ENCODE measurements around the gene BICD2.

The BICD2 gene

DNA sequence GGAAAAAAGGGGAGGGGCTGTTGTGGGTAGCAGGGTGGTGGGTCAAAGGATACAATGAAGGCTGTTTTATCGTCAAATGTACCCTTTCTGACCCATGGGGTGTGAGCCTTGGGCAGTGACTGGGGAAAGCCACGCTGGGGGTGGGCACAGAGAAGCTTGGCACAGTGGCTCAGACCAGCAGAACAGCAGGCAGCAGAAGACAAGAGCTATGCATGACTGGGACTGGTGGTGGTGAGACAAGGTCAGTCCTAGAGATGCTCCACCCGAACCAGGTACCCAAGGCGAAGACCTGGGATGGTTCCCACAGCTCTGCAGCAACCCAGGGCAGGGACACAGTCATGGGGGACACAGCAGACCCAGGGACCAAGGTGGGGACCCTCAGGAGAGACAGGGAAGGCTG is 38.3 kb downstream of the BICD2 start:
- no peak for DNase-seq

DNA sequence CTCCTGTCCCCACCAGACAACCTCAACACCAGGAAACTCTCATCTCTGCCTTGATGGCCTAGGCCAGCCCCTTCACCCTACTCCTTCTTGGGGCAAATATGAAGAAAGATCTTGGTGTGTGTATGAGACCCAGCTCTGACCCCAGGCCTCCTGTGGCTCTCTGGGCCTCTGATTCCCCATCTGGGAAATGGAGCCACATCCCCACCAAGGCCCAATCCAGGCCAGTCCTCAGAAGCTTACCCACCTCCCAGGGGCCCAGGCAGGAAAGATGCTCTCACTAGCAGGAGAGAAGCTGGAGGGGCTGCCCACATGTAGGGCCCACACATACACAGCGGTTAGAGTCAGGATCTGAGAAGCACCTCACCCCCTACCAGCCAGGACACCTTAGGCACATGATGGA is 38.9 kb downstream of the BICD2 start:
- DNase-seq: no peak

DNA sequence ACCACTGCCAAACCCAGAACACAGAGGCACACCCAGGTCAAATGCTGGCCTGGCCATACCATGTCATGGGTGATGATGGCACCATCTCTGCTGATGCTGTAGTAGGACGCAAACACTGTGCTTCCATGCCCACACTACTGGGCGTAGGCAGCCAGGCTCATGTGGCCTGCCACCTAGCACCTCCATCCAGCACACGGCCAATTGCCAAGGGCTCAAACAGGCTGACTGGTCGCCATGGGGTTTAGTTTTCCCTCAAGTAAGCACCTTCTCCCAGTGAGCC is 39.4 kb downstream of the BICD2 start:
- DNase-seq: no peak

DNA sequence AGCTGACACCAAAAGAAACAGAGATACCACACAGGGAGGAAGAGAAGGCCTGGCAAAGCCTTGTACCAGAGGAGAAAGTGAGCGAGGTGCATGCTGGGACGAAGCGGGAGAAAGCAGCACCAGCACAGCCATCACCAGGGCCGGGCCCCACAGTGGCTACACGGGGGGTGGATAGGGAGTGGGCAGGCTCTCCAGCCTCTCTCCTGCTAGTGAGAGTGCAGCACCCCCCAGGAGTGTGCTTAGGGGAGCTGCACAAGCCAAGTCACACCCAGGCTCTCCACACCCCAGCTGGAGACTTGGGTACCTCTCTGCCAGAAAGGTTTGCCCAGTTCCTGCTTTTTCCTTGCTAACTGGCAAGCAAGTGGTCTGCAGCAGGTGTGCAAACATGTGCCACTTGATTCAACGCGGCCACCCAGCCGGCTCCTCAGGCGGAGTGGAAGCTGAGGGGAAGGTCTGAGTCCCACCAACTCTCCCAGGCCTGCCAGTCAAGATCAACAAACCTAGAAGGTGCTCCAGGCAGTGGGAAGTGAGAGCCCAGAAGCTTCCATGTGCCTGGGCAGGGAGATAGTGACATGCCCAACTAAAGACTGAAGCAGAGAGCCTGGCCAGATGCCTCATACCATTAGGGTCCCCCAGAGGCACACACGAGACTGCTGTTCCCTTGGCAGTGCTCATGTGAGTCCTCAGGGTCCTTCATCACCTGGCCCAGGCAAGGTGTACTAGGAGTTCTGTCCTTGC is 39.9 kb downstream of the BICD2 start:
- no peak for DNase-seq

DNA sequence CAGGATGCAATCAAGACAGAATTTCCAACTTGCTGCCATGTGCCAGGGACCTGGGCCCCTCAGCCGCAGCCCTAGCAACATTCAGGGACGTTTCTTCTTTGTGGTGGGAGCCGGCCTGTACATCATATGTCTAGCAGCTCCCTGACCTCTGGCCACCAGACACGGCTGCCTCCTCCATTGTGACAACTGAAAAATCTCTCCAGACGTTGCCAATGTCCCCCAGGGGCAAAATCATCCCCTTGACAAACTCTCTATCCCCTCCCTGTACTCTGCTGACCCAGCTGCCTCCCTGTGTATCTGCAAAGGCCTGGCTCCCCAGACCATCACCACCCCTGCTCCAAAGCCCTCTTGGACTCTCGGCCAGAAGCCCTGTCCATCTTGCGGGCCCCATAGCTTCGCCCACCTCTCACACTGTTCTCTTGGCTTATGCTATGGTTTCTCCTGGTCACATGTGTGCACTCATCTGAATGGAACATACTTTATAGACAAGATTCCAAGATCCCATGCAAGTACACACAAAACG is 40.8 kb downstream of the BICD2 start:
- DNase-seq: no peak

DNA sequence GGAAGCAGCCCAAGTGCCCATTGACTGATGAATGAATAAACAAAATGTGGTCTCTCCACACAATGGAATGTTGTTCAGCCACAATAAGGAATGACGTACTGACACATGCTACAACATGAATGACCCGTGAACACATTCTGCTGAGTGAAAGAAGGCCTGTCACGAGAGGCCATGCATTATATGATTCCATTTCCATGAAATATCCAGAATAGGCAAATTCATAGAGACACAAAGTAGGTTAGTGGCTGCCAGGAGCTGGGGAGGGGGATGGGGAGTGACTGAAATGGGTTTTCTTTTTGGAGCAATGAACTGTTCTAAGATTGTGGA is 41.4 kb downstream of the BICD2 start:
- DNase-seq: no peak

DNA sequence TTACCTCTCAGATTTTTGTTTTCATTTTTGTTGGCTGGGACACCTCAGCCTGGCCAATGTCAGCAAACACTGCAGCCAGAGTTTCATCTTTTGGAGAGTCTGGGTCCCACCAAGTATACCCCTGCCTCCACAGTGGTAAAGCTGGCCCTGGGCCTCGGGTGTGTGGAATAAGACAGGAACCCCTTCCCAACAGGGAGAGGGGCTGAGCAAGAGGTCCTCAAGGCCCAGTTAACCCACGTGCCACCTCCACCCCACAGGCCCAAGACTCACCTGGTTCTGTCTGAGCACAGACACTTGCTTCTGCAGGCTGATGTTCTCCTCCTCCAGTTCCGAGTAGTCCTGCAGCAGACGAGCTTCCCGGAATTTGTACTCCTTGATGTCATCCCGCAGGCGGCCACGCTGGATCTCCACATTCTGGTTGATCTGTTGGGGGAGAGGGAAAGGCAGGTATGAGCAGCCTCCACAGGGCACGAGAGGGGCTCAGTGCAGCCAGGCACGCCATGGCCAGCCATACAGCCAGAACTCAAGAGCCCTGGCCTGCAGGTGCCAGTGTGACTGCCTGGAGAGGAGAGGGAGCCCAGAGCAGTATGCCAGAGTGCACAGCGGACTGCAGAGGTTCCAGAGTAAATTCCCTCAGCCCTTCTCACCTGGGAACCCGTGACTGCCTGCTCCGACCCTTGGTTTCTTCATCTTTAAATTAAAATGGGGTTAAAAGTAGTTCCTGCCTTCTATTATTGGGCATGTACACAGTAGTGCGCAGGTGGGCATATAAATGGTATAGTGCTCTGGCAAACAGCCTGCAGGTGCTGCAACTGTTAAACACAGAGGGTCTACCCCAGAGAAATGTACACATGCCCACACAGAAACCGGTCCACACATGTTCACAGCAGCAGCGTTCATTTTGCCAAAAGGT is 42.0 kb downstream of the BICD2 start:
- DNase-seq: no peak

DNA sequence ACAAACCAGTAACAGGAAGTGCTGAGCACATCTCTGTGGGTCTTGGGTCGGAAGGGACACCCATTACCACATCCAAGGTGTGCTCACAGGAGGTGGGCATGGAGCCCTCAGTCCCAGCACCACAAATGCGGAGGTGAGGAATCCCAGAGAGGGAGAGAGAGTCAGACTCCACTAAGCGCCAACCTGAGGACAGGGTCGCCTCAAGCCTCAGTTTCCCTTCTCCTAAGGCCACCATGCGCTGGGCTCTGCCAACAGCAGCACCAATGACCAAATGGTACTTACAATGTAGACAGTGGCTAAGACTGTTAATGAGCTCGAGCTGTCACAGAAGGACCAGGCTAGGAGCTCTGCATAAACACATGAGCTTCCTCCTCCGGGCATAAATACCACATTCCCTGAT is 43.1 kb downstream of the BICD2 start:
- DNase-seq: no peak

DNA sequence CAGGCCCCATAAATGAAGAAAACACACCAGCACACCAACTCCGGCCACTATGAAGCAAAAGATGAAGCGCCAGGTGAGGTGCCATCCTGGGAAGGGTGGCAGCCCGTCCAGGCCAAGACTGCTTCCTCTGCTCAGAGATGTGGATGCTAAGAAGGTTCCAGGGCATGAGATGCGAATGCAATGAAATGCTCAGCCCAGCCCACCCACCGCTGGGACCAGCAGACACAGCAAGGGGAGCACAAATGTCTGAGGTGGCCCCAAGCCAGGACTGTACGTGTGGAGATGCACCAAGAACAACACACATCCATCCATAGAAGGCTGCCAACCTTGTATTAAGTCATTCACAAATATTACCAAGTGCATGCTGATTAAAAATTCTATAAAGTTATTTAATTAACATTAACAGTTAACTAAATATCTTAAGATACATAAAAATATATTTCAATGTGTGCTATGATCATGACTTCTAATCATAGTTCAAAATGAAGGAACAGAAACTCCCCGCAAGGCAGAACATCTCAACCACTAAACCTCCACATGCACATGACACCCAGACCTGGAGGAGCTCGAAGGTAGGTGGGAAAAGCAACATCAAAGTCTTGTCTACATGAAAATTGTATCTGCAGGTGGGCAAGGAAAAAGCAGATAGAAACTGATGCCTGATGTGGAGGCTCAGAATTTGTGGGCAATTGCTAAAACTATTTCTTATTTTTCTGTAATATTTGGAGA is 43.7 kb downstream of the BICD2 start:
- DNase-seq: no peak

DNA sequence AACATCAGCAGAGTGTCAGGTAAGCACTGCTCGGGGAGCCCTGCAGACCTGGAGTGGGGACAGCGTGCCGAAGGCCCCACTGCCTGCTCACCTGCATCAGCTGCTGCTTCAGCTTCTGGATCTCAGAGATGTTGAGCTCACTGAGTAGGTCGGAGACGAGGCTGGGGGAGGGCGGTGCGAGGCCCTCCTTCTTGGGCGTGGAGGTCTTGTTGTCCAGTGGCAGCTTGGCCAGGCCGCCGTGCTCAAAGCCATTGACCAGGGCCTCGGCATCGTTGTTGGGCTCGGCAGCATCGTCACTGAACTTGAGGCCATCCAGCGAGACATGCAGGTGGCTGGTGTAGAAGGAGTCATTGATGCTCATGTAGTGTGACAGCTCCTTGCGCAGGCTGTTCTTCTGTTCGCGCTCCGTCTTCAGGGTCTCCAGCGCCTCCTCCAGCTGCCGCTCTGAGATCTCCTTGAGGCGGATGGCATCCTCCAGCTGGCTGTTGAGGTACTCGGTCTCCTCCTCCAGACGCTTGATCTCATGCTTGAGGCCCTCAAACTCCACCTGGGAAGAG is 44.3 kb downstream of the BICD2 start:
- DNase-seq: no peak

DNA sequence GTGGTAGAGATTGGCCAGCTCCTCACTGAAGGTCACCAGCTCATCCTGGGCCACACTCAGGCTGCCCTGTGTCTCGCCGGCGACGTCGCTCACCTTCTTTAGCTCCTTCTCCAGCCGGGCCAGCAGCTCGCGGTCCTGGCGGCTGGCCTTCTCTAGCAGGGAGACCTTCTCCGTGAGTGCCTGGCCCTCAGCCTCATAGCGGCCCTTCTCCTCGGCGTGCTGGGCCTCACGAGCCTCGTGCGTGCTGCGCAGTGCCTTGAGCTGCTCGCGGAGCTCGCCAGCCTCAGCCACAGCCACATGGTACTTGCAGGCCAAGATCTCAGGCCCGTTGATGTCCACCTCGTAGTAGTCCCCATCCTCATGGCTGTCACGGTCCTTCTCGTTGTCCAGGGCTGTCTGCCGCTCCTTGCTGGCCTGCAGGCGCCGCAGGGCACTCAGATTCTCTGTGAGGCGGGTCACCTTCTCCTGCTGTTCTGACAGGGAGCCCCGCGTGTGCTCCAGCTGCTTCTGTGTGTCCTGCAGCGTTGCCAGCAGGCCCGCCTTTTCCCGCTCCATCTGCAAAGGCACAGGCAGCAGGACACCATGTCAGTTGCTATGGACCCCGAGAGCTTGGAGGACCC is 45.5 kb downstream of the BICD2 start:
- no peak for DNase-seq

DNA sequence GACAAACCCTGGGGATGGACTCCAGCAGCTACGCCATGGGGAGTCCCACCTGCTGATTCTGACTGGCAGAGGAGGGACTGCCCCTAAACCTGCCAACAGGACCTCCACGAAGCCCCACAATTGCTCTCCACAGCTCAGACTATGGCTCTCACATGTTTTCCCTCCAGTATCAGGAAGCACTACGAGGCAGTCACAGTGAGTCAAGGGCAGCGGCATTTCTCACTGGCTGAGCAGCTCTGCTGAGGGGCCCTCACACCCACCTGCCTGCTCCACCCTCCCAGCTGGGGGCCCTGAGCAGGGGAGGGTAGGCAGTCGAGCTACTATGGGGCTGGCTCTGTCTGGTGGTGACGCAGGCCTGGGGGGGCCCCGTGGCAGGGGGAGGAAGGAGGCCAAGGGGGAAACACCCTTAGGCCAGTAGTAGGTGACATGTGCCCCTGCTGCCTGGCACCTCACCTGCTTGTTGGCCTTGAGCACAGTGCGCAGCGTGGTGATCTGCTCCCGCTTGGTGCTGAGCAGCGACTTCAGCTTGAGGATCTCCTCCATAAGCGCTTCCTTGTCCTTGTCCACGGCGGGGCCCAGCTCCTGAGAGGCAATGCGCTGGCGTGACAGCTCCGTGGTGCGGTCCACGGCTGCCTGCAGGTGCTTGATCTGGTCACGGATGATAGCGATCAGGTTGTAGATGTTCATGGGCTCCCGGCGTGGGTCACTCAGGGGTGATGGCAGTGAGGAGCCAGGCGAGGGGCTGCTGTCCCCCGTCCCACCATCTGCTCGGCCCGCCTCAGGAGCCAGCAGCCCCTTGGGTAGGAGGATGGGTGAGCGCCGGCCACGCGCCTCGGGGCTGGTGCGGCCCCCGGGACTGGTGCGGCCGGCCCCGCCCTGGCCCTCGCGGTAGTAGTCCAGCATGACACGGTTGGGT is 46.3 kb downstream of the BICD2 start:
- no peak for DNase-seq

DNA sequence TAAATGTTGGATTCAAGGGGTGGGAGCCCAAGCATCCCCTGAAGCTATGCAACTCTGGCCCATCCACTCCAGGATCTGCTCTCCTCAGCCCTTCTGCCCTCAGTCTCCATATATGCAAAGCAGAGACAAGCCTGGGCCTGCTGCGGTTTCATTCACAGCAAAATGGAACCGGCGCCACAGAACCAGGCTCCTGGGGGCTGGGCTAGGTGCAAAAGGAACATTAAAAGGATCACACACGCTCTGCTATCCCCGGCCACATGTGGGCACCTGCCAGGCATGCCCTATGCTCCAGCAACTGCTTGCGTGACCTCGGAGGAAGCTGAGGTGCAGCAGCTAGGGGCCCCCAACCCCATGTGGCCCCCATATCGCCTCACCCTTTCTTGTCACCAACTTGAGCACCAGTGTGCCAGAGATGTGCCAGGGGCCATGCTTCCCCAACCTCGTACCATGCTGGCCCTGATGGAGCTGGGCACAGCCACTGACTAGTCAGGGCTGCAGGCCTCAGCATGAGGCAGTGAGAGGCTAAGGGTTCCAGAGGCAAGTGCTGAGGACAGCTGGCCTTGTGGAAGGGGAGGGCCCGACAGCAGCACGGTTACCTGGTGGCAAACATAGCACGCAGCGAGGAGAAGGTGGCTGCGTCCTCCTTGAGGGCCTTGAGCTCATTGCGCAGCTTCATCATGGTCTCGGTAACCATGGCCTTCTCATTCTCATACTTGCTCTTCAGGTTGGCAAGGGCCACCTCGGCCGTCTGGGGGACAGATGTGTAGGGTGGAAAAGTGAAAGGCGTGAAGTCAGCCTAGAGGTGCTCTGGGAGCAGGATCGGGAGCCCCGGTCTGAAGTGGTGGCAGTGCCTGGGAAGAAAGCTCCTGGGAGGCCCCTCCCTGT is 47.2 kb downstream of the BICD2 start:
- no peak for DNase-seq

DNA sequence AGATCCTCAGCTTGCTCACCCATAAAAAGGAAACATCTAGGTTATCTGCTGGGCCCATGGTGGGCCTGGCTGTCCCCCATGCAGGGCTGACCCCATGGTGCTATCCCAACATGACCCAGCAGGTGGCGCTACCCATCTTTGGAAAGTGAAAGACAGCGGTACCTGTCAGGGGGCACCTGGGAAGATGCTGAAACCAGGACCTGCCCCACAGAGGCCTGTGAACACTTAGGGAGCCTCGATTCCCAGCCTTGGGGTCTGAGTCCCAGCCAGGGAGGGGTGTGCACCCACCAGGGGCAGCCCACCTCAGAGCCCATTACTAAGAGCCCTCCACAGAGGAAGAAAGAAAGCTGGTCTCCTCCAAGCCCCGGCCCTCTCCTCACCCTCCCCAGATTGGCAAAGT is 48.1 kb downstream of the BICD2 start:
- DNase-seq: peak; percentile 87

DNA sequence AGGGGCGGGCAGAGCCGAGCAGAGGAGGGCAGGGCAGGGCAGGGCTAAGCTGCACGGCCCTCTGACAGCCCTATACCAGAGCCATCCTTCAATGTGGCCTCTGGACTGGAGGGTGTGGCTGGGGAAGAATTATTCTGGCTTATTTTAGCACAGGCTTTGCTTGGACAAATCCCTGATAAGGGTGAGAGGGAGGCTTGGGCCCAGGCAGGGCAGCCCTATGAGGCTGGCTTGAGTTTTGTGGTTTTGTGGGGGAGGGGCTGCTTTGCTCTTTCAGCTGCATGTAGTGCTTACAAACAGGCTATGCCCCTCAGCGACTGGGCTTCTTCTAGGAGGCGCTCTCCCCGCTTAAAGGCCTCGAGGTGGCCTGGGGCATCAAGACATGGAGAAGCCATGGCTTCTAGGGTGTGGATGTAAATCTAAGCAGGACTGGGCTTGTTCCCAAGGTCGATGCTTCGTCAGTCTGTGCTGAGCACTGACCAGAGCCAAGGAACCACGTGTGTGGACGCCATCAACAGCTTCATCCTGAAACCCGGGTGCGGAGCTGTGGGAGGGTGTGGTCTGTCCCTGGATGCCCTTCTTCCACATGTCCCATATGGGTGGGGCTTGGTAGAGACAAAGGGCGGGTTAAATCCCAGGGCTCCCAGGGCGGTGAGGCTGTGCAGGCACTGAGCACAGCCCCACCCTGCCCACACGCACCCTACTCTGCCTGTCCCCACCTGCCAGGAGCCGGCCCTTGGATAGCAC is 49.0 kb downstream of the BICD2 start:
- no peak for DNase-seq

DNA sequence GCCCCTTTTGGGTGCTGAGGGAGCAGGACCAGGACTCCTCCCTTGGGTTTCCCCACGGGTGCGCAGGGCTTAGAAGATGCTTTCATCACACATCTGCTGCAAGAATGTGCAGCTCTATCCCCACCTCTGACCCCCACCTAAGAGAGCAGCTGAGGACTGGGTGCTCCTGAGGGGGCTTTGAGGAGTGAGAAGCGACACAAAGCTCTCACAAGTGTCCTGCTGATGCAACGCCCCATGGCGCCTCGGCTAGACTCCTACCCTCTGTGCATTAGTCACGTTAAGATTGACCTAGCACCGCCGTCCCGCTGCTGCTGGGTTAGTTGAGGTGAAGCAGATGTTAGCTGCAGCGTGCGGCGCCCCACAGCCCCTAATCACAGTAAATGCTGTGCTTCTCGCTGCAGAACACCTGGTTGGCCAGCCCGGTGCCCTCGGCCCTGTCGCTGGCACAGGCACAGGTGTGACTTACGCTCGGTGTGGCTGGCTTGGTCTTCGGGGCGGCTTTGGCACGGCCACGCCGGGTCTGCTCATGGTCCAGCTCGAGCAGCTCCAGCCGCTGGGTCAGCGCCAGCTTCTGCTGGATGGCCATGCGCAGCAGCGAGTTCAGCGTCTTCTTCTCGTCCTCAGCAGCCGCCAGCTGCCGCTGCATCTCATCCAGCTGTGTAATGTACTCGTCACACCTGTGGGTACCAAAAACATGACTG is 49.7 kb downstream of the BICD2 start:
- no peak for DNase-seq

DNA sequence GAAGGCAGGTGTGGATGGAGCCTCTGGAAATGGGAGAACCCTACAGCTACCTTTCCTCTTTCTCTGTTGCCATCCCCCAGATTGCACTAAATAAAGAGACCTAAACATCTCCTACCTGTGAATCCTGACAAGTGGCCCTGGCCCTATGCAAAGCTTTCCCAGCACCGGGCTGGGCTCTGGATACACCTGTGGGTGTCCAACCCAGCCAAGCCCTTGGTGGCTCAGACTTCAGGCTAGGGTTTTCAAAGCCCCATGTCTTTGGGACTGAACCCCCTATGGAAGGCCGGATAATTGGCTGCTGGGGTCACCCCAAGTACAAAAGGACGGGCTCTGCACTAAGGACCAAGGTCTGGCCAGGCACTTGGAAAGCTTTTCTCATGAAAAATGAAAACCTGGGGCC is 50.6 kb downstream of the BICD2 start:
- no peak for DNase-seq

DNA sequence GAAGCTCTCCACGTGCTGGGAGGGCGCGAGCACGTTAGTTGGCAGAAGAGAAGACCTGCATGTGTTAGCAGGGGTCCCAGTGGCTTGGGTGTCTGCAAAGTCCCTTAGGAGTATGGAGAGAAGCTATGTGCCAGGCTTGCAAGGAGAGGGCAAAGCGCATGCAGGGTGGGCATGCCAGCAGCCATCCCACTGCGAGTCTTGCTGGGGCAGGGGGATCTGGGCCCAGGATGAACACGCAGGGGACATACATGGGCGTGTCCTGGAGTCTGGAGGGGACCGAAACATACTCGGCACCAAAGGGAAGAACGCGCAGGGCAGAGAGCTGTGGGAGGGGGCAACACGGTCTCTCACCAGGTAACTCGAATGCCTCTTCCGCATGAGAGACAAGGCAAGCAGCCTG is 51.1 kb downstream of the BICD2 start:
- DNase-seq: no peak

DNA sequence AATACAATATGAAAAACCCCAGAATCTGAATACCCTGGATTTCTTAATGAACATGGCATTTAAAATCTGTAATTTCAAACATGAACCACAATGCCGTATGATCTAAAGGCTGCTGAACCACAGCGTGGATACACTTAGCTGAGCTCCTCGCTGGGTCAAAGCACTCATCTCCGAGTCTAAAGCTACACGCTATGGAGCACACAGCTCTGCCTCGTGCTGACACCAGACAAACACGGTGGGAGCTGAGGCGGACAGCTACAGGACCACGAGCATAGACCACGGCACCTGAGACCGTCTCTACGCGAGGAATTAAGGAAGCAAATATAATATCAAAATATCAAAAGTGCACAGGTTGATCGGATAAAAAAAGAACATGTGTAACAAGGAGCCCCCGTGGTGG is 51.9 kb downstream of the BICD2 start:
- no peak for DNase-seq

All from activated CD4-positive, alpha-beta T cell treated with anti-CD3 and anti-CD28 coated beads, Interleukin-2, amount 50 U/mL, for 1 hour (primary cell).